Thyroid gland (tissue), 4 donors: ENCODE data around the gene APELA. TPM values are rescaled to one million over a fixed set of nuclear protein-coding genes. Genes with fewer than 3 reads are reported as not detected.
"Not testable (repeated sequence)": the region's sequence is repeated elsewhere in the genome, so short reads cannot be mapped to it uniquely, and the experiment has no call there.

Experiments
- DNase-seq, 2 donors: peaks; one replicate each; pipeline ENCODE4 v3.0.0-alpha.2; 2019
- H3K27ac ChIP-seq, 3 donors: fragments of 200-600 bp; sonication (generic); 1 replicate in 2 of 3; 2 replicates in 1 of 3; pipeline ENCODE4 v1.5.1; 2016 to 2019; ENCODE audit warnings: mild to moderate bottlenecking in 1 of 3, moderate library complexity in 1 of 3
- H3K27me3 ChIP-seq: fragments of 200-600 bp; sonication (generic); one replicate; pipeline ENCODE4 v1.5.1; 2019
- H3K36me3 ChIP-seq, 2 donors: fragments of 200-600 bp; sonication (generic); one replicate each; pipeline ENCODE4 v1.5.1; 2016 to 2019
- H3K4me1 ChIP-seq, 2 donors: fragments of 200-600 bp; sonication (generic); one replicate each; pipeline ENCODE4 v1.5.1; 2017 to 2019
- H3K4me3 ChIP-seq, 3 donors: fragments of 200-600 bp; sonication (generic); replicated peaks in 1 of 3; 1 replicate in 2 of 3; 2 replicates in 1 of 3; pipeline ENCODE4 v1.5.1; 2016; ENCODE audit warnings: mild to moderate bottlenecking in 1 of 3
- H3K9me3 ChIP-seq: fragments of 200-600 bp; sonication (generic); one replicate; pipeline ENCODE4 v1.5.1; 2017
- CTCF ChIP-seq, 6 experiments: fragments of 200-600 bp in 3 of 6; fragments of 450-650 bp in 3 of 6; sonication (generic) in 3 of 6; IDR thresholded peaks; one replicate each; pipeline ENCODE4 v1.5.1; 2016 to 2019; ENCODE audit warnings: antibody characterized with exemption in 6 of 6, mild to moderate bottlenecking in 2 of 6, inconsistent platforms in 1 of 6, moderate library complexity in 1 of 6
- POLR2A ChIP-seq, 2 donors: fragments of 450-650 bp; IDR thresholded peaks; one replicate each; pipeline ENCODE4 v1.6.1; 2017; ENCODE audit warnings: antibody characterized with exemption in 2 of 2, mild to moderate bottlenecking in 2 of 2, moderate library complexity in 1 of 2
- WGBS, 2 donors: methylation state at CpG; one replicate each; pipeline ENCODE4 v1.1.5; 2017; 5-methylcytosine and 5-hydroxymethylcytosine counted together
- intact Hi-C: fragments of 100-400 bp; cut with DNase I; formaldehyde crosslinking; loops from one replicate; pipeline ENCODE4 v1.15.1; 2023
- total RNA-seq, 4 donors: library from RNA; depleted of rRNA; stranded (reverse); fragments of >200 nt; gene quantifications; one replicate each; pipeline ENCODE4 v1.2.3, GENCODE V29; 2016

Gene APELA
- total RNA-seq, 4 donors from 2014 or later = 2.1 TPM; not detected in 3

- Histone ChIP-seq H3K9me3 (no peaks in the 10 kb centered on the region), H3K4me1 (no peaks in the 10 kb centered on the region), H3K4me3 (no peak overlapping the region), H3K36me3 (no peaks in the 10 kb centered on the region), H3K27ac (no peak overlapping the region), H3K27me3 (no peaks in the 10 kb centered on the region)
- DNase-seq = no peak
- no peak for TF ChIP-seq CTCF (IDR thresholded peaks at IDR 0.05)
- no peak for TF ChIP-seq POLR2A (IDR thresholded peaks at IDR 0.05)
- WGBS, 2 donors = 91 to 94% methylated on average over 3 of the region's 3 CpGs
- intact Hi-C loops = no loop called here
Observed at GRCh38 chr4:164924670-164925238, 47.8 kb downstream of the APELA start.

- 84 to 87% methylated on average over 2 of the region's 2 CpGs for WGBS, 2 donors
- Histone ChIP-seq H3K27me3 (no peaks in the 10 kb centered on the region), H3K27ac (no peak overlapping the region), H3K9me3 (no peaks in the 10 kb centered on the region), H3K36me3 (no peaks in the 10 kb centered on the region), H3K4me1 (no peaks in the 10 kb centered on the region), H3K4me3 (no peak overlapping the region)
- TF ChIP-seq CTCF (IDR thresholded peaks at IDR 0.05) (no peak), POLR2A (IDR thresholded peaks at IDR 0.05) (no peak)
- intact Hi-C loops = no loop called here
- no peak for DNase-seq
Observed at GRCh38 chr4:164926301-164926700, 49.3 kb downstream of the APELA start.

- H3K4me1 ChIP-seq = not testable (repeated sequence)
- WGBS, 2 donors = 79 to 83% methylated on average over 2 of the region's 2 CpGs
Observed at GRCh38 chr4:164927101-164927500, 50.1 kb downstream of the APELA start.

GRCh38 chr4:164930647-164931046 is 53.7 kb downstream of the APELA start:
- H3K4me3 ChIP-seq = no peak overlapping the region

More at GRCh38 chr4:164927101-164927500, 50.1 kb downstream of the APELA start:
- intact Hi-C loops, DNase-seq, H3K27ac ChIP-seq, H3K4me3 ChIP-seq, H3K36me3 ChIP-seq, H3K27me3 ChIP-seq, H3K9me3 ChIP-seq: not testable (repeated sequence)

GRCh38 chr4:164931551-164932324 is 54.8 kb downstream of the APELA start:
- TF ChIP-seq CTCF (IDR thresholded peaks at IDR 0.05) (no peak), POLR2A (IDR thresholded peaks at IDR 0.05) (no peak)
- Histone ChIP-seq H3K9me3 (no peaks in the 10 kb centered on the region), H3K4me3 (no peak overlapping the region), H3K27me3 (no peaks in the 10 kb centered on the region), H3K4me1 (no peaks in the 10 kb centered on the region), H3K36me3 (no peaks in the 10 kb centered on the region), H3K27ac (no peak overlapping the region)
- WGBS, 2 donors = 84 to 89% methylated on average over 5 of the region's 5 CpGs
- no peak for DNase-seq
- intact Hi-C loops = no loop called here

More at GRCh38 chr4:164930647-164931046, 53.7 kb downstream of the APELA start:
- intact Hi-C loops = no loop called here
- Histone ChIP-seq H3K9me3 (no peaks in the 10 kb centered on the region), H3K27me3 (no peaks in the 10 kb centered on the region), H3K36me3 (no peaks in the 10 kb centered on the region), H3K27ac (no peak overlapping the region), H3K4me1 (no peaks in the 10 kb centered on the region)
- TF ChIP-seq CTCF (IDR thresholded peaks at IDR 0.05) (no peak), POLR2A (IDR thresholded peaks at IDR 0.05) (no peak)
- 92 to 96% methylated on average over 5 of the region's 5 CpGs for WGBS, 2 donors
- no peak for DNase-seq
